Measurements from ENCODE around the gene EIF2B1. TPM values are rescaled to one million over a fixed set of nuclear protein-coding genes. Genes with fewer than 3 reads are reported as not detected.
"Not testable (repeated sequence)": the region's sequence is repeated elsewhere in the genome, so short reads cannot be mapped to it uniquely, and the experiment has no call there.

The EIF2B1 gene
- total RNA-seq, 1 experiment from 2014 or later = 41.7 TPM

GRCh38 chr12:123603495-123603894, 30.0 kb downstream of the EIF2B1 start:
- ATAC-seq; H3K9me3 ChIP-seq (ENCODE audit: control insufficient read depth in 1 of 2, insufficient read depth in 1 of 2, low read depth in 1 of 2, low read length in 2 of 2); H4K20me1 ChIP-seq (ENCODE audit: insufficient read depth); RAD21 ChIA-PET (ENCODE audit: low non-redundant PET in 1 of 2, low total read pairs in 2 of 2, uncharacterized antibody in 2 of 2, unreplicated experiment in 2 of 2); H2AFZ ChIP-seq (ENCODE audit: low read depth, low read length, poor library complexity, severe bottlenecking); BruUV-seq (replicated peaks); H3K27me3 ChIP-seq (ENCODE audit: insufficient read depth, low read length); H3K9me2 ChIP-seq (ENCODE audit: insufficient read depth); POLR2A ChIA-PET; H3K27ac ChIP-seq (ENCODE audit: low read depth, low read length); CTCF ChIA-PET; DNase-seq (ENCODE audit: low read depth, low spot score): not testable (repeated sequence)
- peaks cover 66% of the 10 kb centered on the region for H3K79me2 ChIP-seq (ENCODE audit: insufficient read depth, low read length)
- peak overlapping the region; percentile 98 for H3K9ac ChIP-seq (ENCODE audit: low read length)
- peaks cover 2 to 13% of the 10 kb centered on the region in 2 experiments; a peak in 3 of 4 replicates for H3K4me1 ChIP-seq (ENCODE audit: control insufficient read depth in 1 of 2, insufficient read depth in 2 of 2, low read length in 2 of 2)
- intact Hi-C loops (cut with micrococcal nuclease) = loop anchor here (5.0 kb wide), 1 partner anchor 631 kb away; no protein-coding TSS in a partner anchor
- peak overlapping the region; percentile 83 to 100 for H3K4me3 ChIP-seq (replicated peaks in 1 of 2; ENCODE audit: low read depth in 1 of 2, low read length in 2 of 2)
- H3K36me3 ChIP-seq (ENCODE audit: control insufficient read depth in 1 of 2, insufficient read depth in 2 of 2, low read length in 2 of 2) = peaks cover 29 to 42% of the 10 kb centered on the region in 2 experiments
- H3K4me2 ChIP-seq (ENCODE audit: low read length) = peak overlapping the region; percentile 90

- RAD21 ChIA-PET (ENCODE audit: low non-redundant PET in 1 of 2, low total read pairs in 2 of 2, uncharacterized antibody in 2 of 2, unreplicated experiment in 2 of 2) = no interaction called here
- peaks cover 29 to 35% of the 10 kb centered on the region in 2 experiments for H3K36me3 ChIP-seq (ENCODE audit: control insufficient read depth in 1 of 2, insufficient read depth in 2 of 2, low read length in 2 of 2)
- H3K27ac ChIP-seq (ENCODE audit: low read depth, low read length) = peak overlapping the region; percentile 76
- H3K4me1 ChIP-seq (ENCODE audit: control insufficient read depth in 1 of 2, insufficient read depth in 2 of 2, low read length in 2 of 2) = peaks cover 2 to 13% of the 10 kb centered on the region in 2 experiments; a peak in 3 of 4 replicates
- CTCF ChIA-PET = no interaction called here
- POLR2A ChIA-PET = interaction anchor here (0.6 to 1.5 kb wide), 2 partner anchors 19 to 150 kb away, joined by 4 to 8 read pairs; partner anchors contain the start of gene TMED2
- no peaks in the 10 kb centered on the region for H3K9me3 ChIP-seq (ENCODE audit: control insufficient read depth in 1 of 2, insufficient read depth in 1 of 2, low read depth in 1 of 2, low read length in 2 of 2)
- H2AFZ ChIP-seq (ENCODE audit: low read depth, low read length, poor library complexity, severe bottlenecking) = no peak overlapping the region
- H3K79me2 ChIP-seq (ENCODE audit: insufficient read depth, low read length) = peaks cover 59% of the 10 kb centered on the region
- peak overlapping the region; percentile 90 for H3K4me2 ChIP-seq (ENCODE audit: low read length)
- no peaks in the 10 kb centered on the region for H3K9me2 ChIP-seq (ENCODE audit: insufficient read depth)
- H4K20me1 ChIP-seq (ENCODE audit: insufficient read depth) = no peaks in the 10 kb centered on the region
- peak overlapping the region; percentile 83 to 100 for H3K4me3 ChIP-seq (replicated peaks in 1 of 2; ENCODE audit: low read depth in 1 of 2, low read length in 2 of 2)
- intact Hi-C loops (cut with micrococcal nuclease) = loop anchor here (5.0 kb wide), 1 partner anchor 630 kb away; no protein-coding TSS in a partner anchor
- ATAC-seq = no peak
- TF ChIP-seq REST (IDR thresholded peaks at IDR 0.05; ENCODE audit: low read depth) = no peak
- TF ChIP-seq RAD21 (IDR thresholded peaks at IDR 0.05; ENCODE audit: low read depth) = no peak
- TF ChIP-seq POLR2A (IDR thresholded peaks at IDR 0.05; ENCODE audit: borderline replicate concordance, extremely low read depth, insufficient read depth, insufficient read length) = no peak
- TF ChIP-seq YY1 (IDR thresholded peaks at IDR 0.05; ENCODE audit: extremely low read depth, insufficient replicate concordance, low read depth, low read length) = no peak
- no peak for TF ChIP-seq ATF3 (IDR thresholded peaks at IDR 0.05)
- H3K27me3 ChIP-seq (ENCODE audit: insufficient read depth, low read length) = no peaks in the 10 kb centered on the region
- peak overlapping the region; percentile 98 for H3K9ac ChIP-seq (ENCODE audit: low read length)
- BruUV-seq (replicated peaks) = TSS peak; percentile 51
- no peak for DNase-seq (ENCODE audit: low read depth, low spot score)
Observed at GRCh38 chr12:123602651-123603195, 30.8 kb downstream of the EIF2B1 start.

Measured in HCT116 (cell line).